ENCODE measurements around the gene ZNF500. TPM values are rescaled to one million over a fixed set of nuclear protein-coding genes. Genes with fewer than 3 reads are reported as not detected.

The ZNF500 gene
- total RNA-seq, 1 donor from 2014 or later, result 23.5 TPM

DNA sequence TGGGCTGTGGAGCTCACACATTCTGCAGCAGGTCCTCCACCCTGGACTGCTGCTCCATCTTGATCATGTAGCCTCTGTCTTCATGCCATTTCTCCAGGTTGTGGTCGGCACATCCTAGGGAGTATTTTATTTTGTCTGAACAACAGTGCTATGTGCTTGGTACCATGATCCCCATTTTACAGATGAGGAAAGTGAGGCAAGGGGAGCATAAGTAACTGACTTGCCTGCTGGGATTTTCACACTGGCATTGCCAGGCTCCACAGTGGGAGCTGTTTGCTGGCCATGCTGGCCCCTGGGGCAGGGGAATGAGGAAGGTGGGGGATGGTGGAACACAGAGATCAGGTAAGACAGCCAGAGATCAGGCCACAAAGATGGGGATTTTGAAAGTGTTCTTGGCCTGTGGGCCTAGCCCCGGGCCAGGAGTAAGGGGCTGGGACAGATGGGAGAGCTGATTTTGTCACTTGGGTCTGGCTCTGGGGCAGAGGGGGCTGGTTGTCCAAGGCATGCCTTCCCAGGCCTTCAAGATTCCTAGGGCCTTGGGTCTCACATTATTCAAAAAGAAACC is 9.3 kb upstream of the ZNF500 start:
- no peak for DNase-seq (ENCODE audit: low spot score, unreplicated experiment)
- Mint-ChIP-seq H3K4me3 (ENCODE audit: low read depth) (no peak overlapping the region), H3K27me3 (no peaks in the 10 kb centered on the region), H3K9me3 (ENCODE audit: low read depth) (no peaks in the 10 kb centered on the region), H3K36me3 (ENCODE audit: insufficient read depth) (no peaks in the 10 kb centered on the region), H3K27ac (no peak overlapping the region), H3K4me1 (ENCODE audit: low read depth) (peaks cover 2% of the 10 kb centered on the region)
- TF ChIP-seq, protein P1, sequence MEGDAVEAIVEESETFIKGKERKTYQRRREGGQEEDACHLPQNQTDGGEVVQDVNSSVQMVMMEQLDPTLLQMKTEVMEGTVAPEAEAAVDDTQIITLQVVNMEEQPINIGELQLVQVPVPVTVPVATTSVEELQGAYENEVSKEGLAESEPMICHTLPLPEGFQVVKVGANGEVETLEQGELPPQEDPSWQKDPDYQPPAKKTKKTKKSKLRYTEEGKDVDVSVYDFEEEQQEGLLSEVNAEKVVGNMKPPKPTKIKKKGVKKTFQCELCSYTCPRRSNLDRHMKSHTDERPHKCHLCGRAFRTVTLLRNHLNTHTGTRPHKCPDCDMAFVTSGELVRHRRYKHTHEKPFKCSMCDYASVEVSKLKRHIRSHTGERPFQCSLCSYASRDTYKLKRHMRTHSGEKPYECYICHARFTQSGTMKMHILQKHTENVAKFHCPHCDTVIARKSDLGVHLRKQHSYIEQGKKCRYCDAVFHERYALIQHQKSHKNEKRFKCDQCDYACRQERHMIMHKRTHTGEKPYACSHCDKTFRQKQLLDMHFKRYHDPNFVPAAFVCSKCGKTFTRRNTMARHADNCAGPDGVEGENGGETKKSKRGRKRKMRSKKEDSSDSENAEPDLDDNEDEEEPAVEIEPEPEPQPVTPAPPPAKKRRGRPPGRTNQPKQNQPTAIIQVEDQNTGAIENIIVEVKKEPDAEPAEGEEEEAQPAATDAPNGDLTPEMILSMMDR (IDR thresholded peaks at IDR 0.05; ENCODE audit: unreplicated experiment), result no peak

- no peak for DNase-seq (ENCODE audit: low spot score, unreplicated experiment)
- Mint-ChIP-seq H3K27ac (no peak overlapping the region), H3K27me3 (no peaks in the 10 kb centered on the region), H3K4me3 (ENCODE audit: low read depth) (no peak overlapping the region), H3K36me3 (ENCODE audit: insufficient read depth) (no peaks in the 10 kb centered on the region), H3K4me1 (ENCODE audit: low read depth) (peaks cover 2% of the 10 kb centered on the region), H3K9me3 (ENCODE audit: low read depth) (no peaks in the 10 kb centered on the region)
- TF ChIP-seq, protein P1 (IDR thresholded peaks at IDR 0.05; ENCODE audit: unreplicated experiment), result no peak
Measured at GRCh38 chr16:4775005-4775404, 8.0 kb upstream of the ZNF500 start.

GRCh38 chr16:4772351-4772750 is 5.4 kb upstream of the ZNF500 start:
- TF ChIP-seq, protein P1 (IDR thresholded peaks at IDR 0.05; ENCODE audit: unreplicated experiment), result no peak
- no peak overlapping the region for H3K27ac Mint-ChIP-seq
- H3K4me1 Mint-ChIP-seq (ENCODE audit: low read depth), result peaks cover 8% of the 10 kb centered on the region
- no peaks in the 10 kb centered on the region for H3K36me3 Mint-ChIP-seq (ENCODE audit: insufficient read depth)
- H3K27me3 Mint-ChIP-seq, result no peaks in the 10 kb centered on the region
- no peak overlapping the region for H3K4me3 Mint-ChIP-seq (ENCODE audit: low read depth)
- no peak for DNase-seq (ENCODE audit: low spot score, unreplicated experiment)
- no peaks in the 10 kb centered on the region for H3K9me3 Mint-ChIP-seq (ENCODE audit: low read depth)

DNA sequence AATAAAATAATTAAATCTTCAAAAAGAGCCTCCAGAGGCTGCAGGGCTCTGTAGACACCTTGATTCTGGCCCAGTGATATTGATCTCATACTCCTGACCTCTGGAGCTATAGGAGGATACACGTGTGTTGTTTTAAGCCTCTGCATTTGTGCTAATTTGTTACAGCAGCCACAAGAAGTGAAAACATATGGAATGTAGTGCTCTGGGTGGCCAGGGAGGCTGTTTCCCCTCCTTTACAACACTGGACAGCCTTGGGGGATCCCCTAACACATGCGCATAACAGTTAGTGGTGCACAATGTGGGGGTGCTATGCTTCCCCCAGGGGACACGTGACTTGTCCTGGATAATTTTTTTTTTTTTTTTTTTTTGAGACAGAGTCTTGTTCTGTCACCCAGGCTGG is 4.7 kb upstream of the ZNF500 start:
- Mint-ChIP-seq H3K9me3 (ENCODE audit: low read depth) (no peaks in the 10 kb centered on the region), H3K4me1 (ENCODE audit: low read depth) (peaks cover 10% of the 10 kb centered on the region), H3K36me3 (ENCODE audit: insufficient read depth) (no peaks in the 10 kb centered on the region), H3K27me3 (no peaks in the 10 kb centered on the region), H3K27ac (no peak overlapping the region), H3K4me3 (ENCODE audit: low read depth) (no peak overlapping the region)
- no peak for DNase-seq (ENCODE audit: low spot score, unreplicated experiment)
- TF ChIP-seq, protein P1 (IDR thresholded peaks at IDR 0.05; ENCODE audit: unreplicated experiment), result no peak

- peak overlapping the region; percentile 76 for H3K4me3 Mint-ChIP-seq (ENCODE audit: low read depth)
- H3K36me3 Mint-ChIP-seq (ENCODE audit: insufficient read depth), result no peaks in the 10 kb centered on the region
- H3K9me3 Mint-ChIP-seq (ENCODE audit: low read depth), result no peaks in the 10 kb centered on the region
- TF ChIP-seq, protein P1 (IDR thresholded peaks at IDR 0.05; ENCODE audit: unreplicated experiment), result no peak
- DNase-seq (ENCODE audit: low spot score, unreplicated experiment), result no peak
- no peak overlapping the region for H3K27ac Mint-ChIP-seq
- peaks cover 17% of the 10 kb centered on the region for H3K4me1 Mint-ChIP-seq (ENCODE audit: low read depth)
- no peaks in the 10 kb centered on the region for H3K27me3 Mint-ChIP-seq
Measured at GRCh38 chr16:4769306-4769638, 2.3 kb upstream of the ZNF500 start.

All from progenitor cell of endocrine pancreas (in vitro differentiated cells).